Measurements from ENCODE around the gene SLC4A1. TPM values are rescaled to one million over a fixed set of nuclear protein-coding genes. Genes with fewer than 3 reads are reported as not detected.

Gene SLC4A1
- total RNA-seq, 1 donor from 2014 or later: not detected

- no peak for DNase-seq
- no peak for TF ChIP-seq CTCF (IDR thresholded peaks at IDR 0.05; ENCODE audit: partially characterized antibody, unreplicated experiment)
- Mint-ChIP-seq H3K4me3 (ENCODE audit: unreplicated experiment) (no peak overlapping the region), H3K27ac (ENCODE audit: unreplicated experiment) (no peak overlapping the region), H3K9me3 (ENCODE audit: unreplicated experiment) (peaks cover 11% of the 10 kb centered on the region), H3K27me3 (ENCODE audit: unreplicated experiment) (peaks cover 3% of the 10 kb centered on the region), H3K36me3 (ENCODE audit: unreplicated experiment) (no peaks in the 10 kb centered on the region), H3K4me1 (ENCODE audit: low read depth, unreplicated experiment) (no peaks in the 10 kb centered on the region)
Measured at GRCh38 chr17:44258811-44259351, 9.1 kb downstream of the SLC4A1 start.

- H3K4me1 Mint-ChIP-seq (ENCODE audit: low read depth, unreplicated experiment): no peaks in the 10 kb centered on the region
- H3K36me3 Mint-ChIP-seq (ENCODE audit: unreplicated experiment): no peaks in the 10 kb centered on the region
- TF ChIP-seq CTCF (IDR thresholded peaks at IDR 0.05; ENCODE audit: partially characterized antibody, unreplicated experiment): no peak
- peaks cover 11% of the 10 kb centered on the region for H3K9me3 Mint-ChIP-seq (ENCODE audit: unreplicated experiment)
- DNase-seq: no peak
- no peak overlapping the region for H3K27ac Mint-ChIP-seq (ENCODE audit: unreplicated experiment)
- no peak overlapping the region for H3K4me3 Mint-ChIP-seq (ENCODE audit: unreplicated experiment)
- H3K27me3 Mint-ChIP-seq (ENCODE audit: unreplicated experiment): peaks cover 3% of the 10 kb centered on the region
Measured at GRCh38 chr17:44257815-44258760, 9.8 kb downstream of the SLC4A1 start.

GRCh38 chr17:44256671-44257070 is 11.3 kb downstream of the SLC4A1 start:
- no peak for DNase-seq
- H3K9me3 Mint-ChIP-seq (ENCODE audit: unreplicated experiment): peaks cover 11% of the 10 kb centered on the region
- no peaks in the 10 kb centered on the region for H3K36me3 Mint-ChIP-seq (ENCODE audit: unreplicated experiment)
- H3K27ac Mint-ChIP-seq (ENCODE audit: unreplicated experiment): no peak overlapping the region
- peaks cover 3% of the 10 kb centered on the region for H3K27me3 Mint-ChIP-seq (ENCODE audit: unreplicated experiment)
- no peak overlapping the region for H3K4me3 Mint-ChIP-seq (ENCODE audit: unreplicated experiment)
- H3K4me1 Mint-ChIP-seq (ENCODE audit: low read depth, unreplicated experiment): no peaks in the 10 kb centered on the region
- no peak for TF ChIP-seq CTCF (IDR thresholded peaks at IDR 0.05; ENCODE audit: partially characterized antibody, unreplicated experiment)

- H3K27ac Mint-ChIP-seq (ENCODE audit: unreplicated experiment): no peak overlapping the region
- no peaks in the 10 kb centered on the region for H3K36me3 Mint-ChIP-seq (ENCODE audit: unreplicated experiment)
- peaks cover 11% of the 10 kb centered on the region for H3K9me3 Mint-ChIP-seq (ENCODE audit: unreplicated experiment)
- no peaks in the 10 kb centered on the region for H3K4me1 Mint-ChIP-seq (ENCODE audit: low read depth, unreplicated experiment)
- H3K4me3 Mint-ChIP-seq (ENCODE audit: unreplicated experiment): no peak overlapping the region
- peaks cover 3% of the 10 kb centered on the region for H3K27me3 Mint-ChIP-seq (ENCODE audit: unreplicated experiment)
- no peak for DNase-seq
- TF ChIP-seq CTCF (IDR thresholded peaks at IDR 0.05; ENCODE audit: partially characterized antibody, unreplicated experiment): no peak
Measured at GRCh38 chr17:44255915-44256314, 12.0 kb downstream of the SLC4A1 start.
